H1 (cell line): ENCODE data around the gene DKC1. TPM values are rescaled to one million over a fixed set of nuclear protein-coding genes. Genes with fewer than 3 reads are reported as not detected.

Source experiments
- CTCF ChIA-PET: fragments of 300-600 bp; sonication (Branson Sonifier 250); formaldehyde crosslinking; loops from one replicate; lab custom pipeline; 2021; ENCODE audit not compliant: partially characterized antibody; lab: Charles Lee
- POLR2A ChIA-PET: fragments of 300-600 bp; sonication (Branson Sonifier 250); formaldehyde crosslinking; loops from one replicate; lab custom pipeline; 2021; ENCODE audit warnings: inconsistent platforms; ENCODE audit not compliant: partially characterized antibody; lab: Charles Lee
- DNase-seq, 2 experiments: peaks; one replicate each; pipeline versions ENCODE4 v3.0.0 to v3.0.0-alpha.2; 2010 to 2022; ENCODE audit warnings: low spot score in 2 of 2, low read depth in 1 of 2, mixed read lengths in 1 of 2
- FAIRE-seq: peaks from 2 replicates; lab custom pipeline; 2011; peaks lifted over from hg19 to GRCh38; lab: Jason Lieb, UNC
- H2AFZ ChIP-seq: 2 replicates; pipeline ENCODE4 v1.8.1; 2012; ENCODE audit warnings: low read length, inconsistent platforms
- H2AK5ac ChIP-seq: 2 replicates; pipeline ENCODE4 v1.6.1; 2013; ENCODE audit warnings: low read depth, low read length
- H2BK120ac ChIP-seq: replicated peaks from 2 replicates; pipeline ENCODE3; 2013; ENCODE audit warnings: low read depth, low read length, inconsistent platforms
- H2BK12ac ChIP-seq: 2 replicates; pipeline ENCODE4 v1.6.1; 2013; ENCODE audit warnings: low read depth, low read length
- H2BK15ac ChIP-seq: 2 replicates; pipeline ENCODE4 v1.6.1; 2013; ENCODE audit warnings: low read length
- H2BK20ac ChIP-seq: 2 replicates; pipeline ENCODE4 v1.6.1; 2013; ENCODE audit warnings: low read length
- H2BK5ac ChIP-seq: 2 replicates; pipeline ENCODE4 v1.6.1; 2013; ENCODE audit warnings: low read depth, low read length
- H3K14ac ChIP-seq: 2 replicates; pipeline ENCODE4 v1.6.1; 2013; ENCODE audit warnings: inconsistent platforms; ENCODE audit not compliant: insufficient read length
- H3K18ac ChIP-seq: 2 replicates; pipeline ENCODE4 v1.6.1; 2013; ENCODE audit warnings: low read length; ENCODE audit errors: extremely low read depth
- H3K23ac ChIP-seq: 2 replicates; pipeline ENCODE4 v1.6.1; 2013; ENCODE audit warnings: inconsistent platforms; ENCODE audit not compliant: insufficient read length
- H3K23me2 ChIP-seq: 2 replicates; pipeline ENCODE4 v1.6.1; 2013; ENCODE audit warnings: low read depth, low read length
- H3K27ac ChIP-seq: 2 replicates; pipeline ENCODE4 v1.6.1; 2011; ENCODE audit warnings: low read depth, low read length, inconsistent platforms
- H3K27me3 ChIP-seq, 4 experiments: replicated peaks in 1 of 4; 1 replicate in 1 of 4; 2 replicates in 3 of 4; pipeline versions ENCODE4 v1.6.1 to v1.8.1; 2011 to 2013; ENCODE audit warnings: low read length in 3 of 4, mild to moderate bottlenecking in 3 of 4, inconsistent platforms in 2 of 4, mixed read lengths in 2 of 4, moderate library complexity in 1 of 4; ENCODE audit not compliant: control insufficient read depth in 3 of 4, insufficient read depth in 3 of 4; ENCODE audit errors: extremely low read depth in 1 of 4
- H3K36me3 ChIP-seq, 4 experiments: 2 replicates each; pipeline versions ENCODE4 v1.6.1 to v1.8.1; 2011 to 2013; ENCODE audit warnings: mild to moderate bottlenecking in 4 of 4, low read length in 3 of 4, moderate library complexity in 2 of 4, control low read depth in 1 of 4, inconsistent platforms in 1 of 4; ENCODE audit not compliant: insufficient read depth in 4 of 4, control insufficient read depth in 2 of 4
- H3K4ac ChIP-seq: replicated peaks from 2 replicates; pipeline ENCODE3; 2013; ENCODE audit warnings: low read length, low read depth, mixed read lengths, inconsistent platforms; ENCODE audit not compliant: insufficient read length
- H3K4me1 ChIP-seq, 4 experiments: replicated peaks in 1 of 4; 1 replicate in 1 of 4; 2 replicates in 3 of 4; pipeline versions ENCODE4 v1.6.1 to v1.8.1; 2011 to 2013; ENCODE audit warnings: low read length in 3 of 4, inconsistent platforms in 2 of 4, mixed read lengths in 1 of 4; ENCODE audit not compliant: insufficient read depth in 4 of 4, control insufficient read depth in 3 of 4
- H3K4me2 ChIP-seq, 2 experiments: 2 replicates each; pipeline versions ENCODE4 v1.6.1 to v1.8.1; 2011 to 2013; ENCODE audit warnings: low read depth in 2 of 2, low read length in 2 of 2, control low read depth in 1 of 2, inconsistent platforms in 1 of 2, mild to moderate bottlenecking in 1 of 2; ENCODE audit not compliant: insufficient read depth in 1 of 2
- H3K4me3 ChIP-seq, 4 experiments: fragments of 200-600, 300-600 bp in 1 of 4; sonication (generic), shearing (Covaris generic), sonication (Bioruptor Twin) in 1 of 4; 2 replicates each; pipeline versions ENCODE4 v1.5.1 to v1.8.1; 2011 to 2016; ENCODE audit warnings: low read length in 4 of 4, low read depth in 3 of 4, control low read depth in 2 of 4, inconsistent platforms in 2 of 4, mild to moderate bottlenecking in 2 of 4, mixed read lengths in 1 of 4, moderate library complexity in 1 of 4; ENCODE audit not compliant: insufficient read depth in 2 of 4; ENCODE audit errors: extremely low read depth in 1 of 4
- H3K56ac ChIP-seq: replicated peaks from 2 replicates; pipeline ENCODE3; 2013; ENCODE audit warnings: low read depth, mild to moderate bottlenecking, mixed read lengths, low read length, inconsistent platforms; ENCODE audit not compliant: insufficient read length
- H3K79me1 ChIP-seq: 2 replicates; pipeline ENCODE4 v1.6.1; 2013; ENCODE audit warnings: low read depth, low read length, control low read depth
- H3K79me2 ChIP-seq, 2 experiments: 2 replicates each; pipeline versions ENCODE4 v1.6.1 to v1.8.1; 2012 to 2013; ENCODE audit warnings: low read length in 2 of 2, mild to moderate bottlenecking in 2 of 2, inconsistent platforms in 1 of 2; ENCODE audit not compliant: insufficient read depth in 2 of 2, control insufficient read depth in 1 of 2
- H3K9ac ChIP-seq, 4 experiments: replicated peaks in 1 of 4; 1 replicate in 1 of 4; 2 replicates in 3 of 4; pipeline versions ENCODE4 v1.6.1 to v1.8.1; 2011 to 2013; ENCODE audit warnings: low read depth in 3 of 4, low read length in 3 of 4, control low read depth in 2 of 4, mild to moderate bottlenecking in 2 of 4, moderate library complexity in 2 of 4, inconsistent platforms in 1 of 4; ENCODE audit errors: extremely low read depth in 1 of 4
- H3K9me3 ChIP-seq, 2 experiments: 2 replicates each; pipeline versions ENCODE4 v1.6.1 to v1.8.1; 2012 to 2013; ENCODE audit warnings: mild to moderate bottlenecking in 2 of 2, moderate library complexity in 2 of 2, control low read depth in 1 of 2, inconsistent platforms in 1 of 2, low read depth in 1 of 2, low read length in 1 of 2, mixed read lengths in 1 of 2; ENCODE audit not compliant: insufficient read depth in 2 of 2
- H4K20me1 ChIP-seq, 2 experiments: replicated peaks in 1 of 2; 2 replicates each; pipeline versions ENCODE3 to v1.8.1; 2011 to 2013; ENCODE audit warnings: inconsistent platforms in 2 of 2, low read length in 2 of 2, mild to moderate bottlenecking in 1 of 2; ENCODE audit not compliant: insufficient read depth in 2 of 2, control insufficient read depth in 1 of 2
- H4K5ac ChIP-seq: 2 replicates; pipeline ENCODE4 v1.6.1; 2013; ENCODE audit warnings: low read length, low read depth, mixed read lengths, inconsistent platforms; ENCODE audit not compliant: insufficient read length
- H4K8ac ChIP-seq: 2 replicates; pipeline ENCODE4 v1.8.0; 2013; ENCODE audit warnings: mild to moderate bottlenecking, moderate library complexity, low read length, inconsistent platforms; ENCODE audit not compliant: insufficient read depth; ENCODE audit errors: extremely low read depth
- H4K91ac ChIP-seq: replicated peaks from 2 replicates; pipeline ENCODE3; 2013; ENCODE audit warnings: low read length, mixed read lengths, inconsistent platforms; ENCODE audit not compliant: insufficient read length
- EGR1 ChIP-seq: IDR thresholded peaks from 2 replicates; pipeline ENCODE4 v1.6.1; 2011; ENCODE audit warnings: low read depth, low read length, borderline replicate concordance
- SAP30 ChIP-seq: fragments of 300-600 bp; sonication (generic); IDR thresholded peaks from 2 replicates; pipeline ENCODE4 v1.7.1; 2012; ENCODE audit warnings: low read length, moderate library complexity, mild to moderate bottlenecking, inconsistent platforms; ENCODE audit not compliant: insufficient read depth, insufficient replicate concordance
- SP4 ChIP-seq: IDR thresholded peaks from 2 replicates; pipeline ENCODE4 v1.6.1; 2012; ENCODE audit warnings: low read length, inconsistent platforms
- WGBS, 2 experiments: shearing (Covaris generic) in 1 of 2; methylation state at CpG; one replicate each; pipeline versions ENCODE4 v1.1.6 to v1.1.7; 2013 to 2015; ENCODE audit warnings: low lambda C conversion rate in 2 of 2, mixed read lengths in 2 of 2, inconsistent platforms in 1 of 2, low coverage in 1 of 2, missing lambda C conversion rate in 1 of 2; ENCODE audit not compliant: insufficient replicate concordance in 2 of 2, insufficient coverage in 1 of 2, insufficient read length in 1 of 2; ENCODE audit errors: extremely low coverage in 1 of 2, missing lambda C conversion rate in 1 of 2; 5-methylcytosine and 5-hydroxymethylcytosine counted together
- polyA plus RNA-seq, 7 experiments: library from polyadenylated mRNA; depleted of rRNA in 3 of 7; stranded (reverse) in 5 of 7; unstranded in 2 of 7; fragments of >200 nt in 5 of 7; fragments of 200-250 nt in 2 of 7; gene quantifications; 1 replicate in 5 of 7; 2 replicates in 1 of 7; 4 replicates in 1 of 7; pipeline versions ENCODE4 v1.2.1 to v1.2.3, GENCODE V29; 2011 to 2013; ENCODE audit warnings: missing spikeins in 2 of 7, mixed read lengths in 2 of 7
- total RNA-seq: library from RNA; stranded (reverse); fragmentation: NEBNext Ultra II Directional; extraction: Animal tissue kit (Norgen Biotek cat#: 25700); gene quantifications from 2 replicates; pipeline ENCODE4 v1.2.1, GENCODE V29; 2021

Gene DKC1
- total and polyA plus RNA-seq, 2 of the 8 experiments (the other 6 are each of a cell fraction or from before 2014, with no cell fraction given), result 65.6 to 143 TPM

DNA sequence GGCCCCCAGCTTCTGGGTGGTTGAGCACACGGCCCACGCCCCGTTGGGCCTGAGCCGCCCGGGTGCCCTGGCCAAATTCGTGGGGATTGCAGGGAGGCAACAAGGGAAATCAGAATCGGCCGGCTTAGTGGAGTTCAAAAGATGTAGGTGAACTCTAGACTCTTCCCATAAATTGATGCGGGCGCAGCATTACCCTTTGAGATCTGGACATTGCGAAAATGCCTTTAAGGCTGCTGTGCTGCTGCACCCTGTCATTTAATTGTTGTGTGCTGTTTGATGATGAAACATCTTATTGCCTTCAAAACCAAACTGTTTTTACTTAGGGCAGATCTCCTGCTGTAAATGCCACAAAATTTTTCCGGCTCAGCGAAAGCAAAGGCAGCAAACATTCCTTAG is 43.0 kb downstream of the DKC1 start:
- FAIRE-seq, result no peak
- Histone ChIP-seq H4K91ac (no peak overlapping the region), H3K36me3 (no peaks in the 10 kb centered on the region), H3K4ac (no peak overlapping the region), H2AFZ (no peak overlapping the region; the same call in 1 of the 2 replicates), H3K4me1 (peaks cover 0 to 5% (median 3%) of the 10 kb centered on the region in 4 experiments; a peak in 4 of 7 replicates), H3K18ac (no peak overlapping the region; the same call in 1 of the 2 replicates), H3K9me3 (no peaks in the 10 kb centered on the region; a peak in 1 of 4 replicates), H3K23ac (no peak overlapping the region), H3K27ac (no peak overlapping the region), H3K79me1 (no peaks in the 10 kb centered on the region), H3K4me3 (peak overlapping the region; percentile 45 to 64 (median 55); a peak in 6 of 8 replicates), H3K23me2 (peaks cover 2% of the 10 kb centered on the region; the same call in 1 of the 2 replicates), H2BK12ac (no peak overlapping the region), H4K20me1 (peaks cover 0 to 1% of the 10 kb centered on the region in 2 experiments), H3K27me3 (peaks cover 0 to 27% (median 19%) of the 10 kb centered on the region in 4 experiments; a peak in 6 of 7 replicates), H3K9ac (no peak overlapping the region), H2BK20ac (no peak overlapping the region), H2BK5ac (no peak overlapping the region), H3K79me2 (no peaks in the 10 kb centered on the region), H3K14ac (no peak overlapping the region), H2BK120ac (no peak overlapping the region), H2BK15ac (no peak overlapping the region), H4K8ac (no peak overlapping the region), H4K5ac (no peak overlapping the region), H3K56ac (no peak overlapping the region), H3K4me2 (peak overlapping the region; percentile 86 to 92), H2AK5ac (no peak overlapping the region)
- WGBS, 2 experiments, result 16% methylated on average over 9 of the region's 13 CpGs; no CpG with 5 or more reads in 1 of the 2 experiments
- no peak for DNase-seq
- TF ChIP-seq SP4 (no peak), EGR1 (no peak), SAP30 (no peak)
- ChIA-PET CTCF (interaction anchor here (0.9 kb wide), 1 partner anchor 21 kb away, joined by 3 read pairs; no protein-coding TSS in a partner anchor), POLR2A (interaction anchor here (0.8 to 1.6 kb wide), 4 partner anchors 13 to 40 kb away, joined by 3 to 6 read pairs (median 4); no protein-coding TSS in a partner anchor)
